Activated CD4-positive, alpha-beta T cell treated with anti-CD3 and anti-CD28 coated beads, Interleukin-2, amount 50 U/mL, for 16 hours (primary cell): ENCODE results near the gene THSD4.

Source experiments
- DNase-seq: peaks from one replicate; pipeline ENCODE4 v3.0.0-alpha.2; 2020

THSD4 gene

GRCh38 chr15:71469413-71469812, 354.1 kb downstream of the THSD4 start:
- no peak for DNase-seq

GRCh38 chr15:71471347-71471746, 356.1 kb downstream of the THSD4 start:
- DNase-seq = no peak

GRCh38 chr15:71472566-71472965, 357.3 kb downstream of the THSD4 start:
- DNase-seq = no peak

- DNase-seq = no peak
Observed at GRCh38 chr15:71473751-71474150, 358.5 kb downstream of the THSD4 start.

GRCh38 chr15:71476823-71477222, 361.6 kb downstream of the THSD4 start:
- DNase-seq = no peak

- no peak for DNase-seq
Observed at GRCh38 chr15:71480556-71480955, 365.3 kb downstream of the THSD4 start.

- no peak for DNase-seq
Observed at GRCh38 chr15:71484080-71484479, 368.8 kb downstream of the THSD4 start.

- DNase-seq = no peak
Observed at GRCh38 chr15:71485094-71485693, 369.9 kb downstream of the THSD4 start.

- DNase-seq = no peak
Observed at GRCh38 chr15:71489570-71489969, 374.3 kb downstream of the THSD4 start.

- DNase-seq = no peak
Observed at GRCh38 chr15:71493526-71493925, 378.3 kb downstream of the THSD4 start.

- no peak for DNase-seq
Observed at GRCh38 chr15:71494563-71495397, 379.5 kb downstream of the THSD4 start.

GRCh38 chr15:71495398-71495780, 380.1 kb downstream of the THSD4 start:
- no peak for DNase-seq

GRCh38 chr15:71496336-71496955, 381.2 kb downstream of the THSD4 start:
- no peak for DNase-seq

GRCh38 chr15:71501344-71502076, 386.2 kb downstream of the THSD4 start:
- no peak for DNase-seq

GRCh38 chr15:71502077-71502432, 386.8 kb downstream of the THSD4 start:
- no peak for DNase-seq

- no peak for DNase-seq
Observed at GRCh38 chr15:71505962-71506361, 390.7 kb downstream of the THSD4 start.

GRCh38 chr15:71506946-71507345, 391.7 kb downstream of the THSD4 start:
- no peak for DNase-seq

- DNase-seq = no peak
Observed at GRCh38 chr15:71508081-71508682, 392.9 kb downstream of the THSD4 start.

GRCh38 chr15:71509139-71509538, 393.9 kb downstream of the THSD4 start:
- no peak for DNase-seq

GRCh38 chr15:71510763-71511162, 395.5 kb downstream of the THSD4 start:
- no peak for DNase-seq

- no peak for DNase-seq
Observed at GRCh38 chr15:71511796-71512681, 396.8 kb downstream of the THSD4 start.

GRCh38 chr15:71512682-71513006, 397.4 kb downstream of the THSD4 start:
- no peak for DNase-seq
